LNCAP (cell line): ENCODE data around the gene ZCCHC7.

Experiments
- CTCF ChIP-seq: fragments of 450-650 bp; IDR thresholded peaks from 2 replicates; pipeline ENCODE4 v1.5.1; 2017; ENCODE audit warnings: mild to moderate bottlenecking

The ZCCHC7 gene

GRCh38 chr9:37286530-37287175 lies 166.3 kb downstream of the ZCCHC7 start:
- TF ChIP-seq CTCF: no peak

GRCh38 chr9:37287317-37287716 lies 166.9 kb downstream of the ZCCHC7 start:
- TF ChIP-seq CTCF: no peak

- no peak for TF ChIP-seq CTCF
These were observed 169.3 kb downstream of the ZCCHC7 start for GRCh38 chr9:37289631-37290030.

- no peak for TF ChIP-seq CTCF
These were observed 170.1 kb downstream of the ZCCHC7 start for GRCh38 chr9:37290366-37290939.

- TF ChIP-seq CTCF: no peak
These were observed 170.6 kb downstream of the ZCCHC7 start for GRCh38 chr9:37290940-37291485.

- no peak for TF ChIP-seq CTCF
These were observed 172.5 kb downstream of the ZCCHC7 start for GRCh38 chr9:37292896-37293295.

- no peak for TF ChIP-seq CTCF
These were observed 173.5 kb downstream of the ZCCHC7 start for GRCh38 chr9:37293664-37294524.
